Stimulated activated CD4-positive, alpha-beta T cell treated with anti-CD3 and anti-CD28 coated beads, Interleukin-15, amount 100 ng/mL, for 1 hour (primary cell): ENCODE data around the gene CDON.
"Not testable (repeated sequence)": the region's sequence is repeated elsewhere in the genome, so short reads cannot be mapped to it uniquely, and the experiment has no call there.

Experiments
- DNase-seq, 2 donors: peaks; one replicate each; pipeline ENCODE4 v3.0.0-alpha.2; 2020; ENCODE audit warnings: low read depth in 1 of 2, low spot score in 1 of 2

The CDON gene

GRCh38 chr11:126046570-126047195, 16.0 kb downstream of the CDON start:
- no peak for DNase-seq

GRCh38 chr11:126039485-126040271, 23.0 kb downstream of the CDON start:
- no peak for DNase-seq

- DNase-seq, result no peak
Observed at GRCh38 chr11:126035718-126036117, 26.9 kb downstream of the CDON start.

GRCh38 chr11:126034933-126035425, 27.7 kb downstream of the CDON start:
- no peak for DNase-seq

- no peak for DNase-seq
Observed at GRCh38 chr11:126034039-126034932, 28.4 kb downstream of the CDON start.

GRCh38 chr11:126032375-126032774, 30.3 kb downstream of the CDON start:
- no peak for DNase-seq

- no peak for DNase-seq
Observed at GRCh38 chr11:126029805-126030204, 32.9 kb downstream of the CDON start.

- DNase-seq, result no peak
Observed at GRCh38 chr11:126029237-126029636, 33.4 kb downstream of the CDON start.

- not testable (repeated sequence) for DNase-seq
Observed at GRCh38 chr11:126028534-126028933, 34.1 kb downstream of the CDON start.

- no peak for DNase-seq
Observed at GRCh38 chr11:126026579-126026978, 36.1 kb downstream of the CDON start.

GRCh38 chr11:126025822-126026221, 36.8 kb downstream of the CDON start:
- DNase-seq, result no peak

GRCh38 chr11:126024123-126024522, 38.5 kb downstream of the CDON start:
- DNase-seq, result no peak

- DNase-seq, result no peak
Observed at GRCh38 chr11:126012852-126013251, 49.8 kb downstream of the CDON start.

- no peak for DNase-seq
Observed at GRCh38 chr11:126011754-126012153, 50.9 kb downstream of the CDON start.

GRCh38 chr11:126011265-126011664, 51.4 kb downstream of the CDON start:
- DNase-seq, result no peak

- DNase-seq, result no peak
Observed at GRCh38 chr11:126008956-126009355, 53.7 kb downstream of the CDON start.

GRCh38 chr11:126007238-126007637, 55.4 kb downstream of the CDON start:
- DNase-seq, result no peak

GRCh38 chr11:126006068-126006467, 56.6 kb downstream of the CDON start:
- DNase-seq, result no peak

GRCh38 chr11:126002181-126002580, 60.5 kb downstream of the CDON start:
- no peak for DNase-seq

- DNase-seq, result no peak
Observed at GRCh38 chr11:125999234-125999880, 63.3 kb downstream of the CDON start.

GRCh38 chr11:125998267-125998666, 64.4 kb downstream of the CDON start:
- DNase-seq, result no peak
